GM12878 (cell line): Measurements from ENCODE around the gene CDH8. TPM values are rescaled to one million over a fixed set of nuclear protein-coding genes. Genes with fewer than 3 reads are reported as not detected.

Experiments used
- ATAC-seq: fragments of 200-7000 bp; cut with Tn5 transposase; 3 replicates; pipeline ENCODE4 v1.9.1; 2020; ENCODE audit warnings: mild to moderate bottlenecking, moderate library complexity
- BruUV-seq: library from RNA; stranded (reverse); fragments of 400-500 nt; replicated peaks from 2 replicates; lab custom pipeline; 2021; lab: Mats Ljungman, UMichigan
- CTCF ChIA-PET: fragments of 300-600 bp; sonication (Branson Sonifier 250); formaldehyde crosslinking; extraction: SDS; loops from one replicate; lab custom pipeline; 2021; ENCODE audit warnings: inconsistent platforms; lab: Yijun Ruan, JAX
- POLR2A ChIA-PET: fragments of 350-600 bp; formaldehyde crosslinking; extraction: SDS; loops from one replicate; lab custom pipeline; 2021; ENCODE audit warnings: inconsistent platforms; lab: Charles Lee
- RAD21 ChIA-PET: fragments of 300-600 bp; sonication (Branson Sonifier 250); formaldehyde crosslinking; loops from one replicate; lab custom pipeline; 2023; ENCODE audit warnings: antibody characterized with exemption; ENCODE audit not compliant: unreplicated experiment; lab: Charles Lee
- SMC1A ChIA-PET: fragments of 300-600 bp; sonication (Branson Sonifier 250); formaldehyde crosslinking; loops from one replicate; lab custom pipeline; 2023; ENCODE audit not compliant: unreplicated experiment, uncharacterized antibody; lab: Charles Lee
- DNase-seq: peaks from one replicate; pipeline ENCODE4 v3.0.0-alpha.2; 2011; ENCODE audit warnings: low read depth, low spot score
- FAIRE-seq: peaks from 3 replicates; lab custom pipeline; 2011; peaks lifted over from hg19 to GRCh38; lab: Jason Lieb, UNC
- H2AFZ ChIP-seq: 2 replicates; pipeline ENCODE4 v1.6.0; 2011; ENCODE audit warnings: low read depth, low read length, control low read depth; ENCODE audit not compliant: control insufficient read depth
- H3K27ac ChIP-seq: 2 replicates; pipeline ENCODE4 v1.5.1; 2011; ENCODE audit warnings: control low read depth; ENCODE audit not compliant: control insufficient read depth, insufficient read depth
- H3K27me3 ChIP-seq, 2 experiments: replicated peaks in 1 of 2; 2 replicates each; pipeline versions ENCODE4 v1.6.0 to v1.6.1; 2011; ENCODE audit warnings: low read length in 1 of 2; ENCODE audit not compliant: control insufficient read depth in 2 of 2, insufficient read depth in 2 of 2
- H3K36me3 ChIP-seq, 2 experiments: 2 replicates each; pipeline ENCODE4 v1.5.1; 2011; ENCODE audit warnings: low read length in 1 of 2; ENCODE audit not compliant: control insufficient read depth in 2 of 2, insufficient read depth in 2 of 2
- H3K4me1 ChIP-seq: 2 replicates; pipeline ENCODE4 v1.6.1; 2011; ENCODE audit warnings: mild to moderate bottlenecking, low read length, moderate library complexity, mixed read lengths; ENCODE audit not compliant: control insufficient read depth, insufficient read depth
- H3K4me2 ChIP-seq: 2 replicates; pipeline ENCODE4 v1.6.0; 2011; ENCODE audit warnings: control low read depth; ENCODE audit not compliant: control insufficient read depth, insufficient read depth
- H3K4me3 ChIP-seq: fragments of 200-600 bp; sonication (generic); 2 replicates; pipeline ENCODE4 v1.5.1; 2016
- H3K79me2 ChIP-seq: 2 replicates; pipeline ENCODE4 v1.6.0; 2011; ENCODE audit warnings: low read length; ENCODE audit not compliant: control insufficient read depth, insufficient read depth
- H3K9ac ChIP-seq: 2 replicates; pipeline ENCODE4 v1.8.0; 2011; ENCODE audit warnings: low read length, control low read depth, mixed read lengths; ENCODE audit not compliant: control insufficient read depth, insufficient read depth
- H3K9me3 ChIP-seq: replicated peaks from 3 replicates; pipeline ENCODE4 v1.5.1; 2011; ENCODE audit warnings: mild to moderate bottlenecking, low read length; ENCODE audit not compliant: control insufficient read depth, insufficient read depth
- H4K20me1 ChIP-seq: 2 replicates; pipeline ENCODE4 v1.6.0; 2011; ENCODE audit not compliant: control insufficient read depth, insufficient read depth
- BCL11A ChIP-seq: IDR thresholded peaks from 2 replicates; pipeline ENCODE4 v1.6.1; 2011; ENCODE audit warnings: low read depth, low read length
- BCL3 ChIP-seq: IDR thresholded peaks from 2 replicates; pipeline ENCODE4 v1.6.1; 2011; ENCODE audit warnings: borderline replicate concordance, low read depth, mild to moderate bottlenecking, moderate library complexity, low read length; ENCODE audit not compliant: insufficient read depth, poor library complexity, severe bottlenecking
- BHLHE40 ChIP-seq, 2 experiments: fragments of 450-650 bp in 1 of 2; IDR thresholded peaks; 2 replicates each; pipeline ENCODE4 v1.6.1; 2011 to 2017; ENCODE audit warnings: low read depth in 2 of 2, borderline replicate concordance in 1 of 2, improper control_type of control experiment in 1 of 2, low read length in 1 of 2, mild to moderate bottlenecking in 1 of 2
- CREM ChIP-seq: IDR thresholded peaks from 2 replicates; pipeline ENCODE4 v1.6.1; 2014; ENCODE audit warnings: antibody characterized with exemption, low read depth
- FOXK2 ChIP-seq: fragments of 450-650 bp; IDR thresholded peaks from 2 replicates; pipeline ENCODE4 v1.6.1; 2017; ENCODE audit warnings: mild to moderate bottlenecking, moderate library complexity
- IRF4 ChIP-seq: IDR thresholded peaks from 2 replicates; pipeline ENCODE4 v1.6.1; 2011; ENCODE audit warnings: low read depth, low read length
- JUND ChIP-seq: IDR thresholded peaks from 2 replicates; pipeline ENCODE4 v1.6.1; 2012; ENCODE audit warnings: low read depth, mild to moderate bottlenecking, low read length, improper control_type of control experiment, moderate library complexity
- LARP7 ChIP-seq: fragments of 450-650 bp; IDR thresholded peaks from 2 replicates; pipeline ENCODE4 v1.6.1; 2017; ENCODE audit warnings: mild to moderate bottlenecking
- MTA3 ChIP-seq: IDR thresholded peaks from 2 replicates; pipeline ENCODE4 v1.6.1; 2012; ENCODE audit warnings: low read length, inconsistent platforms, borderline replicate concordance
- NR2F1 ChIP-seq: fragments of 450-650 bp; conservative IDR thresholded peaks from 2 replicates; pipeline ENCODE4 v1.6.1; 2017; ENCODE audit warnings: mild to moderate bottlenecking
- PAX5 ChIP-seq: IDR thresholded peaks from 2 replicates; pipeline ENCODE4 v1.6.1; 2011; ENCODE audit warnings: low read depth, low read length, borderline replicate concordance
- PAX8 ChIP-seq: fragments of 450-650 bp; IDR thresholded peaks from 2 replicates; pipeline ENCODE4 v1.6.1; 2017; ENCODE audit warnings: mild to moderate bottlenecking, moderate library complexity
- SMC3 ChIP-seq: IDR thresholded peaks from 2 replicates; pipeline ENCODE4 v1.6.1; 2011; ENCODE audit warnings: low read length, improper control_type of control experiment, borderline replicate concordance
- ZNF274 ChIP-seq: IDR thresholded peaks from one replicate; pipeline ENCODE4 v1.8.0; 2011; ENCODE audit not compliant: insufficient read length, insufficient read depth
- ZNF384 ChIP-seq: IDR thresholded peaks from 2 replicates; pipeline ENCODE4 v1.6.1; 2012; ENCODE audit warnings: low read depth, mild to moderate bottlenecking, low read length, improper control_type of control experiment, borderline replicate concordance
- WGBS: methylation state at CpG from one replicate; pipeline ENCODE4 v1.1.6; 2016; ENCODE audit warnings: low lambda C conversion rate; ENCODE audit not compliant: insufficient replicate concordance, insufficient coverage; ENCODE audit errors: missing lambda C conversion rate; 5-methylcytosine and 5-hydroxymethylcytosine counted together
- in situ Hi-C: fragments of 300-500 bp; cut with MboI; formaldehyde crosslinking; loops from 9 replicates; pipeline ENCODE4 v1.14.3; 2018; ENCODE audit warnings: mixed read lengths
- intact Hi-C: fragments of 100-400 bp; cut with micrococcal nuclease; formaldehyde crosslinking; loops from one replicate; pipeline ENCODE4 v1.14.2; 2022; ENCODE audit not compliant: unreplicated experiment
- polyA plus RNA-seq, 11 experiments: library from polyadenylated mRNA; depleted of rRNA in 4 of 11; unstranded in 6 of 11; stranded (reverse) in 5 of 11; fragments of >200 nt; fragmentation: Nextera tagmentation in 4 of 11; fragmentation: Illumina TruSeq in 1 of 11; extraction: Ambion mirVana in 4 of 11; extraction: Trizol in 1 of 11; gene quantifications; 1 replicate in 1 of 11; 2 replicates in 10 of 11; pipeline versions ENCODE4 v1.2.1 to v1.2.3, GENCODE V29; 2011 to 2016; ENCODE audit warnings: inconsistent platforms in 2 of 11, missing spikeins in 2 of 11, low read depth in 1 of 11
- total RNA-seq, 4 experiments: library from RNA; depleted of rRNA in 3 of 4; stranded (reverse); fragments of >200 nt in 3 of 4; fragmentation: Illumina TruSeq in 1 of 4; extraction: Trizol in 1 of 4; gene quantifications; 2 replicates each; pipeline versions ENCODE4 v1.2.1 to v1.2.3, GENCODE V29; 2013 to 2021

The CDH8 gene
- total and polyA plus RNA-seq, 10 of the 15 experiments (the other 5 are each of a cell fraction or from before 2014, with no cell fraction given) = 0.13 to 0.68 (median 0.25) TPM; not detected in 3

- no peak for ATAC-seq
- no peaks in the 10 kb centered on the region for H3K9me3 ChIP-seq
- ChIA-PET POLR2A (no interaction called here), SMC1A (interaction anchor here (0.6 kb wide), 1 partner anchor 16 kb away, joined by 3 read pairs; no protein-coding TSS in a partner anchor), CTCF (no interaction called here), RAD21 (no interaction called here)
- H3K79me2 ChIP-seq = no peaks in the 10 kb centered on the region
- TF ChIP-seq CREM = no peak
- TF ChIP-seq BCL3 = no peak
- TF ChIP-seq PAX5 = no peak
- TF ChIP-seq FOXK2 = no peak
- no peak for TF ChIP-seq ZNF274
- TF ChIP-seq NR2F1 = no peak
- no peak for TF ChIP-seq LARP7
- no peak for TF ChIP-seq SMC3
- TF ChIP-seq JUND = no peak
- TF ChIP-seq BCL11A = no peak
- TF ChIP-seq ZNF384 = no peak
- TF ChIP-seq IRF4 = no peak
- TF ChIP-seq MTA3 = no peak
- TF ChIP-seq BHLHE40 (IDR thresholded peaks at IDR 0.05; ENCODE audit: borderline replicate concordance in 1 of 2, low read depth in 2 of 2, low read length in 1 of 2) = no peak
- no peak for TF ChIP-seq PAX8
- no peak overlapping the region for H2AFZ ChIP-seq
- H3K27ac ChIP-seq = no peak overlapping the region
- 38% methylated on average over 1 of the region's 1 CpG for WGBS
- H4K20me1 ChIP-seq = no peaks in the 10 kb centered on the region
- no peak for DNase-seq
- in situ Hi-C loops = no loop called here
- intact Hi-C loops = no loop called here
- no peak overlapping the region for H3K4me3 ChIP-seq
- no peaks in the 10 kb centered on the region for H3K27me3 ChIP-seq
- FAIRE-seq = no peak
- BruUV-seq = no TSS peak
- no peak overlapping the region for H3K4me2 ChIP-seq
- H3K4me1 ChIP-seq = no peaks in the 10 kb centered on the region
- no peak overlapping the region for H3K9ac ChIP-seq
- H3K36me3 ChIP-seq = no peaks in the 10 kb centered on the region
These were observed 10.6 kb upstream of the CDH8 start for GRCh38 chr16:62046801-62047200.
